GM21619 (cell line): ENCODE results near the gene HSDL1.

Source experiments
- ATAC-seq: cut with Tn5 transposase; IDR thresholded peaks from one replicate; pipeline ENCODE4 v1.9.1; 2021; ENCODE audit not compliant: unreplicated experiment

HSDL1 gene

DNA sequence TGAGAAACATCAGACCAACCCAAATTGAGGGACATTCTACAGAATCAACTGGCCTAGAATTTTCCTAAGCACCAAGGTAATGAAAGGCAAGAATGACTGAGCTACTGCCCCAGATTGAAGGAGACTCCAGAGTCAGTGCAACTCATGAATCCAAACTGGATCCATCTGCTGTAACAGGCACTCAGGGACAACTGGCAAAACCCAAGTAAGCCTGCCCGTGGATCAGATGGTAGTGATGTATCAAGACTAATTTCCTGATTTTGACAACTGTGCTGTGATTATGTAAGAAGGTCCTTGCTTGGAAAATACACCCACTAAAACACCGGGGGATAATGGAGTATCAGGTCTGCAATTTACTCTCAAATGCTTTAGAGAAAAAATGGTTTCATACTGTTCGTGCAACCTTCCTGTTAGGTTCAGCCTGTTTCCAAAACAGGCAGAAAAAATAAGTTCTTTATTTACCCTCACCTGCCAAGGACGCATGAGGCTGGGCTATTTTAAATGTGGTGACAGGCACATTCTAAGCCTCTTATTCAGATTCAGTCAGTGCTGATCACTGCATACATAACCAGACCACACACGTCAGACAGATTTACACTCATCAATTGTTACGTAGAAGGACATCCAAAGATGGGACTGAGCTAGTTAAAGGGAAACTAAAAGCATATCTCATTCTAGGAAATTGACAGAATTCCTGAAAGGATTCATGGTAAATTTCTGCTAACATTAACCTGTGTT, 35.2 kb downstream of the HSDL1 start:
- ATAC-seq: no peak

DNA sequence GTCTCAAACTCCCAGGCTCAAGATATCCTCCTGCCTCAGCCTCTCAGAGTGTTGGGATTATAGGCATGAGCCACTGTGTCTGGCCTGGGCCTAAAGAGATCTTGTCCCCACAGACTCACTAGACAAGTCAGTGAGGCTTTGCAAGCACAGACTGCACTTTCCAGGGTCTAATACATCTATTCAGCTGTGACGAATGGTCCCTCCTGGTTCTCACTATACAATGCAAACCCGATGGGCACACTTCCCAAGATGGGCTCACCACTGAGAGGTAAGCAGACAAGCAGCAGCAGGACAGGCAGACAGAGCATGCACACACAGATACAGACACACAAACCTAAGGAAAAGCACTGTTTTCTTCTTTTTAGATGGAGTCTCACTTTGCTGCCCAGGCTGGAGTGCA, 37.1 kb downstream of the HSDL1 start:
- no peak for ATAC-seq

DNA sequence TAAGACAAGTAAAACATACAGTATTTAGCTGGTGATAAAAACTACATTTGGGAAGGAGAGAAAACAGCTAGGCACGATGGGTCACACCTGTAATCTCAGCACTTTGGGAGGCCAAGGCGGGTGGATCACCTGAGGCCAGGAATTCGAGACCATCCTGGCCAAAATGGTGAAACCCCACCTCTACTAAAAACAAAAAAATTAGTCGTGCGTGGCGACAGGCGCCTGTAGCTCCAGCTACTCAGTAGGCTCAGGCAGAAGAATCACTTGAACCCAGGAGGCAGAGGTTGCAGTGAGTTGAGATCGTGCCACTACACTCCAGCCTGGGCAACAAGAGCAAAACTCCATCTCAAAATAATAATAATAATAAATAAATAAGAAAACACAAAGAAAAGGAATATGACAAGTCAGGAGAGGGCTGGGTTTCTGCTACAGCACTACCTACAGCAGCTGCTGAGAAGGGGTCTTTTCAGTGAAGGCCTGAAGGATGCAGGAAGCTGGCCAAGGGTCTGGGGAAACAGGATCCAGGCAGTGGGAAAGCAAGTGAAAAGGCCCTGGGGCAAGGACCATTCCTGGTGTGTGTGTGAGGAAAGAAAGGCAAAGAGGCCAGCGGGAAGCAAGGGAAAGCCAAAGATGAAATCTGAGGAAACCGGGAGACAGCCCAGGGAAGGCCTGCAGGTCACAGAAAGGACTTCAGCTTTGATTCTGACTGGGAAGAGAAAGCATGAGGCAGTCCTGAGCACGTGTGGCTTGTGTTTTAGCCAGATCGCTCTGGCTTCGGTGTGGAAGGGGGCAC, 38.8 kb downstream of the HSDL1 start:
- no peak for ATAC-seq

DNA sequence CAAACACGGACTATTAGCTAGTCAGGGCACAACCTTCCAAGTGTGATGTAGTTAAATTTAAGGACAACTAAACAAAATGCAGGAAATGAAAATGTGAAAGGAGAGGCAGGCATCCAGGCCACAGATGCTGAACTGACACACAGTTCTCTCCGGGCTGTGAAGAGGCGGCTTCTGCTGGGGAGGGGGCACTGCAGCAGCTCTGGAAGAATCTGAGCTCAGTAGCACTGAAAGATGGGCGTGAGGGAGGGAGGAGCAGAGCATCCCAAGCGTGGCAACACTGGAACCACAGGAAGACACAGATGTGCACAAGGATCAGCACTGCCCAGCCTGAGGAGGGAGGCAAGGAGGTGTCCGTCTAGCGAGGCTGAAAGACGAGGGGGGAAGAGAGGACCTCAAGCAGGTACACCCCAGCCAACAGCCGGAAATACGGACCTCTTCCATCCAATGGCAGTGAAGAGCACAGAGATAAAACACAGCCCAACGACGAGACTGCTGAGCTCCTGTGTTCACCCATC, 39.6 kb downstream of the HSDL1 start:
- ATAC-seq: no peak

DNA sequence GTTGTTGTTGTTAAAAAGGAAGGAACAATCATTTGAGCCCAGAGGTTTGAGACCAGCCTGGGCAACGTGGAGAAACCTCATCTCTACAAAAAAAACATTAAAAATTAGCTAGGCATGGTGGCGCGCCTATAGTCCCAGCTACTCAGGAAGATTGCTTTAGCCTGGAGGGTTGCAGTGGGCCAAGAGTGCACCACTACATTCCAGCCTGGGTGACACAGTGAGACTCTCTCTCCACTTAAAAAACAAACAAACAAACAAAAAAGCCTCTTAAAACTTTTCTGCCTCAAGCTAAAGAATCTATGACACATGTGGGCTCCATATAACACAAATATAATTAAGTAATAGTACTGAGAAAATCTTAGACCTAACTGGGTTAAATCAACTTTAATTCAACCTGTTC, 40.7 kb downstream of the HSDL1 start:
- no peak for ATAC-seq

DNA sequence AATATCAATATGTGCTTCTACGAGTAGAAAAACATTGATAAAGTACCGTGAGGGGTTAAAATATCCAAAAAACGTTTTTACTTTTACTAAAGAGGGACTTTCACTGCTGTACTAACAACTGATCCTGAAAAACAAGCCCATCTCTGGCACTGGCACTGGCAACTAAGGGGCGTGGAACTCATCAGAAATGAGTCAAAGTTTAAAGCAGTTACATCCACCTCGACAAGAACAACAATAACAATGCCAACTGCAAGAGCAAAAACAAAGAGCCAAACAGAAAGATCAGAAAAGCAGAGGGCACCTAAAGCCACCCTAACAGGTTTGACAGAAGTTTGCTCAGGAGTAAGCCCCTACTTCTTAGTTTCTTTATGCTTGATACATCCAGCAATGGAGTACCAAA, 41.3 kb downstream of the HSDL1 start:
- ATAC-seq: no peak

DNA sequence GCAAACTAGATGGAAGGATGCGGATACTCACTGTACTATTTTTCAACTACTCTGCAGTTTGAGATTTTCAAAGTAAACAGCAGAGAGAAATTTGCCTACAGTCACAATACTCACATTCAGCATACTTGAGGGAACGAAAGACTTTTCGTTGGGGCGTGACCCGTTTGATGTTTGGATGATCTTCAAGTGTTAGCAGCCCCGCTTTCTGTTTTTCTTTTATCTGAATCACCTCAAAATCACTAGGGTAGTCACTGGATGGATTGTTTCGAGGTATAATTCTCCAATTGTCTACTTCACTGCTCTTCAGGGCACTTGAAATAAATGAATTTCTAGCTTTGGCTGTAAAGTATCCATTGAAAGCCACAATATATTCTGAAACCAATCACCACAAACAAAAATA, 46.0 kb downstream of the HSDL1 start:
- no peak for ATAC-seq

DNA sequence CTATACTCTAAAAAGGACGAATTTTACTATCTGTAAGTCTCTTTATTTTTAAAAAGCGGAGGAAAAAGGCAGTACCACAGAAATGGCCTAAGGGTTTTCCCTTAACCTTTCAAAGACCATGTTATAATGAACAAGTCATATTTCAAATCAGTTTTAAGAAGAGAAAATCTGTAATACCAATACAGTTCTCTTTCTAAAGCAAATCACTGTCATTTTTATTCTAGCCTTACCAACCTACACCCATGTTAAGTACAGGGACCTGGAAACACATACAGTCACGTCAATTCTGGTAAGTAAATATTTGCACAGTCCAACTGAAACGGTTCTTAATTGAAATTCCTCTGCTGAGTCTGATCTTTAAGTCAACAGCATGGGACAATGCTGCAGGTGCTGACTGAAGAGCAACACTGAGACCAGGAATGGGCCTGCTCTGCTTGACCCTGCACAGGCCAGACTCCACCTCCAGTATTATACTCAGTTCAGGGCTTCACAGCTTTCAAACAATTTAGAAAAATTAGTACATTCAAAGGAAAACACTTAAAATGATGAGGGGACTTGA, 48.5 kb downstream of the HSDL1 start:
- no peak for ATAC-seq

DNA sequence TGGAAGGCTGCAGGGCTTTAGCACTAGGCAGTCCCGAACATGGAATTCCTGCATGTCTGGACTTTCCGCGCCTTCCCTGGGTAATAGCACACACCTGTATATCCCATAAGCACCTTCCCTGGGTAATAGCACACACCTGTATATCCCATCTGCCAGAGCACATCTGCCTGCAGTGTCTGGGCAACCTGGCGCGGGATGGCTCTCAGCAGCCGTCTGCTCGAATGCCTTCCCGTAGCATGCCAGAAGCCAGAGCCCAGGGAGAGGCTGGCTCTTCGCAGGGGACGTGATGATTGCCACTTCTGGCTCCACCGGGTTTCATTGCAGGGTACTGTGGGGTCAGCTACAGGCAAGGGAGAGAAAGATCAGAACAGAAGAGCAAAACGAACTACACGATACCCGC, 49.5 kb downstream of the HSDL1 start:
- ATAC-seq: no peak

DNA sequence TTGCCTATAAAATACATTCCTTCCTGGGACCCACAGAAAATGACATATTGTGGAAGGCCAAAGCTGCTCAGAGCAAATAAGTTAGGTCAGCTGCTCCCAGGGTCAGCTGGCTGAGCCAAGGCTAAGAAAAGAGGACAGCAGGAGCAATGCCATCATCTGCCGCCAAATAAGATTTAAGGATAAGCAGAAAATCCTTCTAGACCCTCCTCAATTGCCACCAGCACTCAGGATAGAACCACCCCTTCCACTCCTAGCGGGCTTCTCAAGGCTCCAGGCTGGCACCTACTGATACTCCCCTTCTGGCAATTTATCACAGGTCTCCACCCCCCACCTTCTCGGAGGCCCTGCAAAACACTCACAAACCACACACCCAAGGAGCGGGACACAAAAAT, 51.1 kb downstream of the HSDL1 start:
- ATAC-seq: no peak

DNA sequence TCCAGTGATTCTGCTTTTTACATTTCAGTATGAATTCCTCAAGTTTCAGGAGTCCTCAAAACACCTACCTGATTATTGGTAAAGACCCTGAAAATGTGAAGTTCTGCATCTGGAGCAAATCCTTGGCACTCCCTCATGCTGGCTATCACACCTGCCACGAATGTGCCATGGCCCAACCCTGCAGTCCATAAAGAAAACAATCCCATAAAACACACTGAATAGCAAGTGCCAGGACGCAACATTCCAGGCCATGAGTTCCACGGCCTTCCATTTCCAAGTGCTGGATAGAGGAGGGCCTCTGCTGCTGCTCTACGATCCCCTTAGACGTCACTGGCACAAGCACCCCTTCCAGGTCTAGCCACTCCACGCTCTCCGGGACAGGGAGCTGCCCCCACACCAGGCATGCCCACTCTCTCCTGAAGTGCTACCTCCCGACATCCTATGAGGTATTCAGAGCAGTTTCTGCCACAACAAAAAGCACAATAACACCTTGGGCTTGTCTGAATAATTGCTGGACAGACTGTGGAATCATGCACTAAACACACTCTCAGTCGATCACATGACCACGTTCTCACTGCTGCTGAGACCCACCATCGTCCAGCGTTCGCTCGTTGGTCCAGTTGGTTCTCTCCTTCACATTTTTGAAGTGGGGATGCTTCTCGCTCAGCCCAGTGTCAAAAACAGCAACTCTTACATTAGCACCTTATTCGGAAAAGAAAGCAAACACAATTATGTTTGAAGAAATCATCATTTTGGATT, 51.7 kb downstream of the HSDL1 start:
- ATAC-seq: no peak

DNA sequence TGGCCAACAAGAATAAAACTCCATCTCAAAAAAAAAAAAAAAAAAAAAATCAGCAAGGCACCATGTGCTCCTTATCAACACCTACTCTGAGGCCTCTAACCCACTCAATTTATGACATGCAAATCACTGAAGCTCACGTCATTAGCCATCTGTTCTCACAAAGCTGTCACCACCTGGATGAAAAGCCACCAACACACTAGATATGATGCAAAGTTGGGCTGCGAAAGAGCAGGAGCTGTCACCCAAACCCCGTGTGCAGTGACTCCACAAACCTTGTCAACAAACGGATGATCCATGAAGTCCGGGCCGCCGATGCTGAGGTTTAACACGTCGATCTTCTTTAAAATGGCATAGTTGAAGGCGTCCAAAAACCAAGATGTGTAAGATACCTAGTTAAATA, 53.5 kb downstream of the HSDL1 start:
- no peak for ATAC-seq

DNA sequence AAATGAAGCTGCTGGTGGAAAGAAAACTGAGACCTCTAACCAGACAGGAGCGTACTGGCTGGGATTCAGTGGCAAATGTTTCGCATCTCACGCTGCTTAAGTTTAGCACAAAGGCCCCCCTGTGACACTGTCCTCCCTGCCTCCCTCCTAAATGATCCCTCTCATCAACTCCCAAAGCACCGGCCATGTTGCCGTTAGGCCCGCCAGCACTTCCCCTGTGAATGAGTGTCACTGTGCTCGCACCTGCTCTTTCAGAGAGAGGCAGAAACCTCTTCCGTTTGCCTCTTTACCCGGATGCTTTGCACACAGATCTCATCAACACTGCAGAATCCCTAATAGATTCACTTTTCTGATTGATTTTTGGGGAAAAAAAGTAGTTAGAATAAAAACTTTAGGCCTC, 54.8 kb downstream of the HSDL1 start:
- ATAC-seq: no peak

DNA sequence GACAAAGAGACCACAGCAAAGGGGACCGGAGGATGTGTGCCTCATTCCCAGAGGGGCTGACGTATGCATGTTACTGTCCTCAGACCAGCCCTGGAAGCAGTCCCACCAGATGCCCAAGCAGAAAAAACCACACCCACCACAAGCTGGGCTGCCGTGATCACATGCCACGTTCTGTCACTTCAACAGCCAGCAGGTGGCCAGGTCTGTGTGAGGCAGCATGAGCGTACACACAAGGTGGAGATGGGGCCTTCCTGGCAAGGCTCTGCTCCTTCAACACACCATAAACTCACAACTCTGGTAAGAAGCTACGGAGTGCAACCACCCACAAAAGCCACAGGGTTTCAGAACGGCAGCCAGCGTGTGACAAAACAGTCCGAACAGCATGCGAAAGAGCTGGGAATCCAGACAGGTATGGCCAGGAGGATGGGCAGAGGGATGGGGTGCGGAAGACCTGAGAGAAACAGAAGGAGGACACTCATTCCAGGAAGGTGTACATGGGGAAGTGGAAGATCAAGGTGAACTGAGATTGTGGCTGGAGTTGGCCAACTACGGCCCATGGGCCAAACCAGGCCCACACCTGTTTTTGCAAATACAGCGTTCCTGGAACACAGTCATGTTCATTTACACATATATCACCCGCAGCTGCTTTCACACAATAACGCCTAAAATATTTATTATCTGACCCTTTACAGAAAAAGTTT, 56.1 kb downstream of the HSDL1 start:
- ATAC-seq: peak; percentile 83

DNA sequence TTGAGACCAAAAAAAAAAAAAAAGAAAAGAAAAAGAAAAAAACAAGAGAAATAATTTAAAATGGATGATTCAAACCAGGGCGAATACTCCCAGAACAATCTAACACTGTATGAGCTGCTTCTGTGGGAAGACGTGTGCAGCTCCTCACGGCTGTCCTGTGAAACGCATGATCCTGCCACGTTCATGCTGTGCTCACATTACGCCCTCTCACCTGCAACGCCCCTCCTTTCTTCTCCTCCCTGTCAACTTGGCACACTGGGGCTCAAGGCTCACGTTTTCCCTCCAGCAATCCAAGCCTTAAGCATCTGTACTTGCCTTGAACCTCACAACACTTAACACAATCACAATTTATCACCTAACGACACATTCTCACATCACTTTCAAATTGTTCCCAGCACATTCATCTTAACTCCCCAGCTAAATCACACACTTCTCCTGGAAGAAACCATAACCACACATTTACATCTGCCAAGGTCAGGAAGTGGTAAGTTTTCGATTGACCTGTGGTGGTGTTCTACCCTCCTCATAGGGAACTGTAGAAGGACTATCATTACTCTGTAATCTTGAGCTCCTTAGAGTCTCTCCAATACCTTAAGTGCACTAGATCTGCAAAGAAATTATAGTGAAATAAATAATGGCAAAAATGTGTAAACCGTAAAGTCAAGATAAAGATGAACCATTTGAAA, 57.4 kb downstream of the HSDL1 start:
- no peak for ATAC-seq

DNA sequence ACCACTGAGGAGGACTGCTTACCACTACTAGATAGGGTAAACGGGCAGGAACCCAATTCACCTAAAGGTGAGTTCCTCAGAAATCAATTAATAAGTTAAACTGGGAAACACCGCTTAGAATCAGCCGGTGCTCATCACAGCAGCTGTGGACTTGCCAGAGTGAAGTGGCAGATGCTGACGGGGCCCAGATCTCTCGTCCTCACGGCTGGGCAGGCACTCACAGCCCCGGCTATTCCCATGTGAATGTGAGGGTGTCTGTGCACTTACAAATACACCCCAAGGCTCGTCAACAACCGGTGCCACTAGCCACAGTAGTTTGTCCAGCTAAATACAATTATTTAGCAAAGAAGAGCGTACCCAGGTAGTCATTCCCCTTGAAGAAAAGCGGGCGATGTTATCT, 58.0 kb downstream of the HSDL1 start:
- ATAC-seq: no peak

DNA sequence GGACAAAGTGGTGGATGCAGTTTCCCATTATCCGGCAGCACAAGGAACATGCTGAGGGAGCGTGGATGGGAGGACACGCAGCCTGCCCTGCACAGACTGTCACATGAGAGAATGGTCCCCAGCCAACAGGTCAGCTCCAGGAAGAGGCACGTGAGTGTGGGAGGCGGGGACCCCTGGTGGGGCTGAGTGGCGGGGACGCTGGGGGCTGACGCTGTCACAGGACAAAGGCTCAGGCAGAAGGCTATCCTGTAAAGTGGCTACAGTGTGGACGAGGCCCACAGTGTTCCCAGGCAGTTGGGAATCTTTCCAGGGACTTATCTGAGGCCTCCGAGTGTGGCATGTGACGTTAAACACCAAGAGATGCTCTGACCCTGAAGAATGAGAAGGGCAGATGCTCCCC, 58.6 kb downstream of the HSDL1 start:
- ATAC-seq: no peak

DNA sequence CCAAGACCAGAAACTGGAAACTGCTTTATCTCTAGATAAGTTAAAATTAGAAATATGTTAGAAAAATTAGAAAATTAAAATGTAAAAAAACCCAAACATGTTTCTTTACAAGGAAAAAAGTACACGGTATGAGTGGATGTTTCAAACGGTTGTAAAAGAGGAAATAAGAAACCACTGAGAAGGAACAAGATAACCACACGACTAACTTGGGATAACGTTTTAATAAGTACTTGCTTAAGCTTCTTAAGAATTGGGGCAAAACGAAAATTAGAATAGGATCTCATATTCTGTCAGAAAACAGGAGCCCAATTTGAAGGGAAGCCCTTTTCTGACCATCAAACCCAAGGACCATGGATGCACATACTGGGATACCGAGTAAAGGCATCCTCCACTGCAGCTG, 59.2 kb downstream of the HSDL1 start:
- no peak for ATAC-seq

DNA sequence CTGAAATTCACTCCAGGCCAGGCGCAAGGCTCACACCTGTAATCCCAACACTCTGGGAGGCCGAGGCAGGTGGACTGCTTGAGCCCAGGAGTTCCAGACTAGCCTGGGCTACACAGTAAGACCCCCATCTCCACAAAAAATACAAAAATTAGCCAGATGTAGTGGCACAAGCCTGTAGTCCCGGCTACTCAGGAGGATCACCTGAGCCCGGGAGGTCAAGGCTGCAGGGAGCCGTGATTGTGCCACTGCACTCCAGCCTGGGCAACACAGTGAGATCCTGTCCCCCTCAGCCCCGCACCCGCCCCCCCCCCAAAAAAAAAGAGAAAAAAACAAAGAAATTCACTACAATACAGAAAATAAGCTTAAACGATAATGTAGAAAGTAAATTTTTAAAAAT, 59.7 kb downstream of the HSDL1 start:
- ATAC-seq: no peak

DNA sequence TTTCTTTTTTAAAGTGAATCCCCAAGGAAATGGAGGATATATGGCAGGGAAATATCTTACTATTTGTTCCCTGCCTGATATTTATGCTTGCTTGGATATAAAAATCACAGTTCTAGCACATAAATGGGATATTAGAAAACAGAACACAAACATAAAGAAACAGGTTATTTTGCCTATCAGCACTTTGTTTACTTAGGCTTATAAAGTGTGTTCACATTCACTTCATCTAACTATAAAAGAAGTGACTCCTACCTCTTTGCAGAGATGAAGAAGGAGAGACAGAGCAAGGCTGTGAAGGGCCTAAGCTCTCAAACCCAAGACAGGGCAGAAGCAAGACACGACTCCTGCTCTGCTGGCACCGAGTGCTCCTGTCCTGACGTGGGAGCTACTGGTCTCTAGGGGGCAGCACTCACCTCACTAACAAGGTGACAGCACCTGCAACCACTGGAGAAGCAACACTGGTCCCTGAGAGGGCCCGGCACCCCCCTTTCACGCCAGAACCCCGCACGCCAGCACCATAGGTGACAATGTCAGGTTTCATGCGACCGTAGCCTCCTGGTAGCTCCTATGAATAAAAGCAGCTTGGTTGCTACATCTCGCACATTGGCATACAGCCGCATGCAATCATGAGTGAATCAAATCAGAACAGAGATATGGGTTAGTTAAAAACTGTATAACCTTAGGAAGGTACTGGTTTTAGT, 60.3 kb downstream of the HSDL1 start:
- peak; percentile 44 for ATAC-seq
